DND-41 (cell line): Measurements from ENCODE around the gene FOXN1.

Source experiments
- ATAC-seq: fragments of 200-7000 bp; cut with Tn5 transposase; 3 replicates; pipeline ENCODE4 v1.9.1; 2021; ENCODE audit warnings: low read depth; ENCODE audit not compliant: insufficient read depth
- DNase-seq: peaks from one replicate; pipeline ENCODE4 v3.0.0-alpha.2; 2020
- H2AFZ ChIP-seq: 2 replicates; pipeline ENCODE4 v1.6.0; 2012; ENCODE audit warnings: low read depth, low read length
- H3K27ac ChIP-seq: 2 replicates; pipeline ENCODE4 v1.5.1; 2012; ENCODE audit warnings: low read length, inconsistent platforms
- H3K27me3 ChIP-seq: fragments of 200-600 bp; sonication (generic); 2 replicates; pipeline ENCODE4 v1.6.0; 2012; ENCODE audit warnings: low read length, mild to moderate bottlenecking, inconsistent platforms; ENCODE audit not compliant: insufficient read depth, poor library complexity
- H3K36me3 ChIP-seq: 2 replicates; pipeline ENCODE4 v1.5.1; 2012; ENCODE audit warnings: low read length, inconsistent platforms; ENCODE audit not compliant: insufficient read depth
- H3K4me1 ChIP-seq: 2 replicates; pipeline ENCODE4 v1.5.1; 2012; ENCODE audit warnings: mild to moderate bottlenecking, low read length; ENCODE audit not compliant: insufficient read depth
- H3K4me2 ChIP-seq: 2 replicates; pipeline ENCODE4 v1.6.0; 2012; ENCODE audit warnings: mild to moderate bottlenecking, moderate library complexity, low read length, inconsistent platforms; ENCODE audit not compliant: insufficient read depth
- H3K4me3 ChIP-seq, 2 experiments: fragments of 200-600 bp in 1 of 2; shearing (Covaris generic) in 1 of 2; 2 replicates each; pipeline ENCODE4 v1.5.1; 2012 to 2016; ENCODE audit warnings: inconsistent platforms in 2 of 2, low read length in 2 of 2, mild to moderate bottlenecking in 2 of 2, low read depth in 1 of 2, moderate library complexity in 1 of 2
- H3K79me2 ChIP-seq: 2 replicates; pipeline ENCODE4 v1.6.0; 2012; ENCODE audit warnings: low read length, inconsistent platforms; ENCODE audit not compliant: insufficient read depth
- H3K9ac ChIP-seq: 2 replicates; pipeline ENCODE4 v1.6.0; 2012; ENCODE audit warnings: low read depth, mild to moderate bottlenecking, inconsistent platforms, low read length, moderate library complexity
- H3K9me3 ChIP-seq: 2 replicates; pipeline ENCODE4 v1.5.1; 2012; ENCODE audit warnings: low read length, moderate library complexity, mild to moderate bottlenecking, inconsistent platforms; ENCODE audit not compliant: insufficient read depth, severe bottlenecking
- H4K20me1 ChIP-seq: 2 replicates; pipeline ENCODE4 v1.6.0; 2012; ENCODE audit warnings: low read length; ENCODE audit not compliant: insufficient read depth
- CTCF ChIP-seq: IDR thresholded peaks from 2 replicates; pipeline ENCODE4 v1.5.1; 2012; ENCODE audit warnings: borderline replicate concordance, low read length, moderate library complexity, mild to moderate bottlenecking; ENCODE audit not compliant: poor library complexity, severe bottlenecking; ENCODE audit errors: extremely low read depth
- EZH2 ChIP-seq: IDR thresholded peaks from 3 replicates; pipeline ENCODE4 v1.6.1; 2012; ENCODE audit warnings: borderline replicate concordance, low read depth, mild to moderate bottlenecking, moderate library complexity, low read length, inconsistent platforms; ENCODE audit not compliant: severe bottlenecking

Gene FOXN1

GRCh38 chr17:28582513-28582912 is 76.4 kb downstream of the FOXN1 start:
- ATAC-seq (no peak), DNase-seq (no peak)
- Histone ChIP-seq H3K79me2 (no peaks in the 10 kb centered on the region), H3K9me3 (no peaks in the 10 kb centered on the region), H4K20me1 (peaks cover 4% of the 10 kb centered on the region; the same call in 1 of the 2 replicates), H3K4me1 (no peaks in the 10 kb centered on the region), H3K27ac (no peak overlapping the region), H3K4me3 (no peak overlapping the region), H3K4me2 (no peak overlapping the region), H3K36me3 (peaks cover 95% of the 10 kb centered on the region), H3K27me3 (no peaks in the 10 kb centered on the region), H2AFZ (no peak overlapping the region), H3K9ac (no peak overlapping the region)
- no peak for TF ChIP-seq EZH2
- TF ChIP-seq CTCF, result no peak

GRCh38 chr17:28584434-28584833 is 78.3 kb downstream of the FOXN1 start:
- Histone ChIP-seq H3K4me2 (no peak overlapping the region), H3K27ac (no peak overlapping the region), H3K9ac (no peak overlapping the region), H3K4me3 (no peak overlapping the region), H4K20me1 (peaks cover 4% of the 10 kb centered on the region; the same call in 1 of the 2 replicates), H3K79me2 (peaks cover 2% of the 10 kb centered on the region; the same call in 1 of the 2 replicates), H3K9me3 (no peaks in the 10 kb centered on the region), H3K36me3 (peaks cover 90% of the 10 kb centered on the region), H2AFZ (no peak overlapping the region), H3K4me1 (no peaks in the 10 kb centered on the region), H3K27me3 (no peaks in the 10 kb centered on the region)
- DNase-seq (no peak), ATAC-seq (no peak)
- TF ChIP-seq CTCF (no peak), EZH2 (no peak)

GRCh38 chr17:28585851-28586250 is 79.7 kb downstream of the FOXN1 start:
- TF ChIP-seq CTCF (no peak), EZH2 (no peak)
- peaks cover 4% of the 10 kb centered on the region; the same call in 1 of the 2 replicates for H4K20me1 ChIP-seq
- DNase-seq (no peak), ATAC-seq (no peak)
- H3K4me1 ChIP-seq, result no peaks in the 10 kb centered on the region
- H3K79me2 ChIP-seq, result peaks cover 5% of the 10 kb centered on the region
- no peaks in the 10 kb centered on the region for H3K27me3 ChIP-seq
- H3K9me3 ChIP-seq, result no peaks in the 10 kb centered on the region
- H3K4me2 ChIP-seq, result no peak overlapping the region
- no peak overlapping the region for H2AFZ ChIP-seq
- no peak overlapping the region for H3K9ac ChIP-seq
- no peak overlapping the region for H3K4me3 ChIP-seq
- peaks cover 86% of the 10 kb centered on the region for H3K36me3 ChIP-seq
- H3K27ac ChIP-seq, result no peak overlapping the region
